ENCODE results near the gene HSPB2.

DNA sequence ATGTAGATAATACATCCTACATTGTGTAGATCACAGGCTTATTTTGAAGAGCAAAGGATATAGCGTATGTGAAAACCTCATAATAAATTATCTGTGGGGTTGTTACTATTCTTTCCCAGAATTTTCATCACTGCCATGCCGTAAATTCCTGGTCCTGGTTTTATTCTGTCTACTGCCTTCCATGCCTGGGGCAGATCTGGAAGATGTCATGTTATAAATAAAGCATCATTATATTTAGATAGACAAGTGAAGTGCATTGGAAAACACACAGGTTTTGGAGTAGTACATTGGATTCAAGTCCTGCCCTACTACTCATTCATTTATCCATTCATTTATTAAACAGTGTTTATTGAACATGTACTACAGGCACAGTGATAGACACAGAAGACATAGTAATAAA is 8.4 kb downstream of the HSPB2 start:
- TF ChIP-seq, protein P1, sequence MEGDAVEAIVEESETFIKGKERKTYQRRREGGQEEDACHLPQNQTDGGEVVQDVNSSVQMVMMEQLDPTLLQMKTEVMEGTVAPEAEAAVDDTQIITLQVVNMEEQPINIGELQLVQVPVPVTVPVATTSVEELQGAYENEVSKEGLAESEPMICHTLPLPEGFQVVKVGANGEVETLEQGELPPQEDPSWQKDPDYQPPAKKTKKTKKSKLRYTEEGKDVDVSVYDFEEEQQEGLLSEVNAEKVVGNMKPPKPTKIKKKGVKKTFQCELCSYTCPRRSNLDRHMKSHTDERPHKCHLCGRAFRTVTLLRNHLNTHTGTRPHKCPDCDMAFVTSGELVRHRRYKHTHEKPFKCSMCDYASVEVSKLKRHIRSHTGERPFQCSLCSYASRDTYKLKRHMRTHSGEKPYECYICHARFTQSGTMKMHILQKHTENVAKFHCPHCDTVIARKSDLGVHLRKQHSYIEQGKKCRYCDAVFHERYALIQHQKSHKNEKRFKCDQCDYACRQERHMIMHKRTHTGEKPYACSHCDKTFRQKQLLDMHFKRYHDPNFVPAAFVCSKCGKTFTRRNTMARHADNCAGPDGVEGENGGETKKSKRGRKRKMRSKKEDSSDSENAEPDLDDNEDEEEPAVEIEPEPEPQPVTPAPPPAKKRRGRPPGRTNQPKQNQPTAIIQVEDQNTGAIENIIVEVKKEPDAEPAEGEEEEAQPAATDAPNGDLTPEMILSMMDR (conservative IDR thresholded peaks at IDR 0.05 in 1 of 2, IDR thresholded peaks at IDR 0.05 in 1 of 2; ENCODE audit: low read depth in 1 of 2, low read length in 2 of 2): no peak
- TF ChIP-seq EZH2 (IDR thresholded peaks at IDR 0.05; ENCODE audit: low read length, missing control alignments): no peak

Measured in fibroblast of lung (primary cell).